CD4-positive, alpha-beta T cell treated with Interleukin-12 subunit alpha and Interleukin-12 subunit beta, for 1 hour (primary cell): Measurements from ENCODE around the gene PADI2.
"Not testable (repeated sequence)": the region's sequence is repeated elsewhere in the genome, so short reads cannot be mapped to it uniquely, and the experiment has no call there.

ENCODE experiments used
- DNase-seq: peaks from one replicate; pipeline ENCODE4 v3.0.0-alpha.2; 2020

The PADI2 gene

GRCh38 chr1:17080085-17080759 is 39.0 kb downstream of the PADI2 start:
- no peak for DNase-seq

GRCh38 chr1:17078991-17079868 is 40.0 kb downstream of the PADI2 start:
- no peak for DNase-seq

- peak; percentile 19 for DNase-seq
Measured at GRCh38 chr1:17075470-17076255, 43.6 kb downstream of the PADI2 start.

GRCh38 chr1:17071794-17072193 is 47.5 kb downstream of the PADI2 start:
- no peak for DNase-seq

GRCh38 chr1:17070163-17070525 is 49.1 kb downstream of the PADI2 start:
- DNase-seq, result no peak

- DNase-seq, result no peak
Measured at GRCh38 chr1:17069452-17070162, 49.6 kb downstream of the PADI2 start.

- DNase-seq, result no peak
Measured at GRCh38 chr1:17068789-17069188, 50.5 kb downstream of the PADI2 start.

GRCh38 chr1:17067465-17068240 is 51.6 kb downstream of the PADI2 start:
- no peak for DNase-seq

GRCh38 chr1:17067069-17067426 is 52.2 kb downstream of the PADI2 start:
- no peak for DNase-seq

GRCh38 chr1:17066361-17067068 is 52.7 kb downstream of the PADI2 start:
- DNase-seq, result peak; percentile 11

- DNase-seq, result no peak
Measured at GRCh38 chr1:17065666-17066065, 53.6 kb downstream of the PADI2 start.

- not testable (repeated sequence) for DNase-seq
Measured at GRCh38 chr1:17062751-17063150, 56.5 kb downstream of the PADI2 start.

- no peak for DNase-seq
Measured at GRCh38 chr1:17061892-17062291, 57.4 kb downstream of the PADI2 start.

- DNase-seq, result no peak
Measured at GRCh38 chr1:17061486-17061885, 57.8 kb downstream of the PADI2 start.

- no peak for DNase-seq
Measured at GRCh38 chr1:17060306-17060749, 58.9 kb downstream of the PADI2 start.

GRCh38 chr1:17059391-17060305 is 59.6 kb downstream of the PADI2 start:
- peak; percentile 47 for DNase-seq

GRCh38 chr1:17056551-17056950 is 62.7 kb downstream of the PADI2 start:
- DNase-seq, result no peak

- DNase-seq, result no peak
Measured at GRCh38 chr1:17055801-17056200, 63.5 kb downstream of the PADI2 start.

GRCh38 chr1:17053685-17054410 is 65.4 kb downstream of the PADI2 start, which contains the start of gene SDHB:
Gene SDHB (minus strand): TSS chr1:17054032. CDS start chr1:17054019, 13 bp downstream.
- peak; percentile 99 for DNase-seq
